ENCODE measurements around the gene SDK1.

The SDK1 gene

GRCh38 chr7:4068286-4068685 lies 767.2 kb downstream of the SDK1 start:
- H3K27ac ChIP-seq = no peak overlapping the region
- no peaks in the 10 kb centered on the region for H3K27me3 ChIP-seq (ENCODE audit: control insufficient read depth, insufficient read depth, low read length)

GRCh38 chr7:4069268-4070095 lies 768.4 kb downstream of the SDK1 start:
- no peak overlapping the region for H3K9ac ChIP-seq
- H3K4me2 ChIP-seq (ENCODE audit: low read length) = no peak overlapping the region
- H3K9me3 ChIP-seq (ENCODE audit: control insufficient read depth, low read length) = no peaks in the 10 kb centered on the region
- no peaks in the 10 kb centered on the region for H3K27me3 ChIP-seq (ENCODE audit: control insufficient read depth, insufficient read depth, low read length)
- no peak overlapping the region for H3K4me3 ChIP-seq (ENCODE audit: low read depth, low read length)
- TF ChIP-seq CTCF (IDR thresholded peaks at IDR 0.05) = no peak
- no peak overlapping the region for H2AFZ ChIP-seq
- no peaks in the 10 kb centered on the region for H3K4me1 ChIP-seq
- H3K79me2 ChIP-seq = no peaks in the 10 kb centered on the region
- no peak overlapping the region for H3K27ac ChIP-seq
- H3K36me3 ChIP-seq (ENCODE audit: control insufficient read depth, insufficient read depth, low read length) = no peaks in the 10 kb centered on the region

More at GRCh38 chr7:4068286-4068685, 767.2 kb downstream of the SDK1 start:
- Histone ChIP-seq H3K4me2 (ENCODE audit: low read length) (no peak overlapping the region), H3K9me3 (ENCODE audit: control insufficient read depth, low read length) (no peaks in the 10 kb centered on the region), H2AFZ (no peak overlapping the region), H3K36me3 (ENCODE audit: control insufficient read depth, insufficient read depth, low read length) (no peaks in the 10 kb centered on the region), H3K79me2 (no peaks in the 10 kb centered on the region), H3K9ac (no peak overlapping the region), H3K4me3 (ENCODE audit: low read depth, low read length) (no peak overlapping the region), H3K4me1 (no peaks in the 10 kb centered on the region)
- TF ChIP-seq CTCF (IDR thresholded peaks at IDR 0.05) = no peak

GRCh38 chr7:4070214-4070613 lies 769.2 kb downstream of the SDK1 start:
- Histone ChIP-seq H3K9ac (no peak overlapping the region), H3K36me3 (ENCODE audit: control insufficient read depth, insufficient read depth, low read length) (no peaks in the 10 kb centered on the region), H3K79me2 (no peaks in the 10 kb centered on the region), H3K27me3 (ENCODE audit: control insufficient read depth, insufficient read depth, low read length) (no peaks in the 10 kb centered on the region), H3K4me2 (ENCODE audit: low read length) (no peak overlapping the region), H2AFZ (no peak overlapping the region), H3K27ac (no peak overlapping the region), H3K4me3 (ENCODE audit: low read depth, low read length) (no peak overlapping the region), H3K4me1 (no peaks in the 10 kb centered on the region), H3K9me3 (ENCODE audit: control insufficient read depth, low read length) (no peaks in the 10 kb centered on the region)
- no peak for TF ChIP-seq CTCF (IDR thresholded peaks at IDR 0.05)

- Histone ChIP-seq H3K27ac (no peak overlapping the region), H3K79me2 (no peaks in the 10 kb centered on the region), H3K4me3 (ENCODE audit: low read depth, low read length) (no peak overlapping the region), H3K27me3 (ENCODE audit: control insufficient read depth, insufficient read depth, low read length) (no peaks in the 10 kb centered on the region), H3K9me3 (ENCODE audit: control insufficient read depth, low read length) (no peaks in the 10 kb centered on the region), H3K36me3 (ENCODE audit: control insufficient read depth, insufficient read depth, low read length) (no peaks in the 10 kb centered on the region), H3K4me2 (ENCODE audit: low read length) (no peak overlapping the region), H2AFZ (no peak overlapping the region), H3K9ac (no peak overlapping the region), H3K4me1 (no peaks in the 10 kb centered on the region)
- no peak for TF ChIP-seq CTCF (IDR thresholded peaks at IDR 0.05)
These were observed 770.5 kb downstream of the SDK1 start for GRCh38 chr7:4071370-4072058.

All from parathyroid adenoma (tissue), 2 donors.